RPMI8226 (cell line): Measurements from ENCODE around the gene ADAMTSL2.

Experiments
- DNase-seq: peaks from one replicate; pipeline ENCODE4 v3.0.0-alpha.2; 2015

Gene ADAMTSL2

DNA sequence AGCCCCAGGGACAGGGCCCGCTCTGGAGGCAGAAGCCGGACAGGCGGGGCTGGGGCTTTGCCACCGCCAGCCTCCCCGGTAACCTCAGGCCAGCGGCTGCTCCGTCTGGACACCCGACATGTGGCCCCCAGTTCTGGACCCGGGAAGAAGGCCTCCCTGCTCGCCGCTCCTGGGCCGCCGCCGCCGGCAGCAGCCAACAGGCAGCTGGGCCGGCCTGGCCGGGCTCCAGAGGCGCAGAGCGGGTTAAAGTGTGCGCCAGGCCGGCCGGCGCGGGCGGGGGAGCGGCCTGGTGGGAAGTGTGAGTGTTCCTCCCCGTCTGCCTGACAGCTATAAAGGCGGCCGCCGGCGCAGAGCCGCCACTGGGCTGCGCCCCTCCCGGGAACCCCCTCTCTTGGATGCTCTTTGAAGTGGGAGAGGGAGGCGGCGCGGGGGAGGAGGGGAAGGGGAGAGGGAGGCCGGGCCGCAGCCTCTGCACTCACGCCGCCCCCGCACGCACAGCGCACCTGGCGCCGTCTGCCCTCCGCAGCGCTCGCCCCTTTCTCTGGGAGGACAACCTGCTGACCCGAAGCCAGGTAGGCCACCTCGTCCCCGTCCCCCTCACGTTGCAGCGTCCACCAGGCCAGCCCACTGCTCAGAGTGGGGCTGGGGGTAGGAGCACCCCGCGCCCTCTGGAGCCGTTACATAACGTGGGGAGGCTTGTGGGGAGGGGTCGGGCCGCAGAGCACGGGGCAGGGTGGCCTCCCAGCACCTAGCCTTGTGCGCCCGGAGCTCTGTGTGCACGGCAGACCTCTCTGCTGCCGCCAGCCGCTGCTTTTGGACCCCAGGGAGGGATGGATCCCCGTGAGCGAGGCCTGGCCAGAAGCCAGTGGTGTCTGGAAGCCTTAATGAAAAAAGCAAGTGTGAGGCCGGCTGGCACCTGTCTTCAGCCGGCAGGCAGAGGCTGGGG is at the start of gene ADAMTSL2:
Gene ADAMTSL2, plus strand, starts transcription at position 359 of the 946 bp plus-strand sequence. CDS start 2,009 bp downstream, outside the sequence.
- DNase-seq, result peak; percentile 89

DNA sequence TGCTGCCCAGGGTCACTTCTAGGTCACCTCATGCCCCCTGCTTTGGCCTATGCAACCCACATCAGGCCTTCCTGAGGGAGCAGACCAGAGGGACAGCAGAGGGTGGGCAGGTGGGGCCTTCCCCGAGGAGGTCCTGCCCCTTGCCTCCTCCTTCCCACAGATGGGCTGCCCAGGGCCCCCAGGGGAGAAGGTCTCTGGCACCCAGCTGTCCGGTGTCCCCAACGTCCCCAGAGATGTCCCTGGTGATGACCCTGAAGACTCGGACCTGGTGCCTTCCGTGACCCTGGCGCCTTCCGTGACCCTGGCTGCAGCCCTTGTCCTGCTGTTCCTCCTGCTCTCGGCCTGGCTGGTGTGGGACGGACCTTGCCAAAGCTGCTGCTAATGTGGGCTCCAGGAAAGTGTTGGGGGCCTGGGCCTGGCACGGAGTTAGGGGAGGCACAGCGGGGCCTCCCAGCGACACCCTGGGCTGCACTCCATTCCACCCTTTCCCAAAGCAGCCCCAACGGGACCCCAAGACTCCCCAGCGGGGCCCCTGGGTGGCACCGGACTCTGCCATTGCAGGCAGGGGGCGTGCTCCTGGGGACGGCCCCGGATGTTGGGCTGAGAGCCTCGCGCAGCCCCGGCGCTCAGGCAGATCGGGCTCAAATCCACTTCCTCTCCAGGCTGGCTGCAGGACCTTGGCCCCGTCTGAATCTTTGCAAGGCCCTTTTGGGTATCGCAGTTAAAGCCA is 48.8 kb upstream of the ADAMTSL2 start:
- DNase-seq, result peak; percentile 71

DNA sequence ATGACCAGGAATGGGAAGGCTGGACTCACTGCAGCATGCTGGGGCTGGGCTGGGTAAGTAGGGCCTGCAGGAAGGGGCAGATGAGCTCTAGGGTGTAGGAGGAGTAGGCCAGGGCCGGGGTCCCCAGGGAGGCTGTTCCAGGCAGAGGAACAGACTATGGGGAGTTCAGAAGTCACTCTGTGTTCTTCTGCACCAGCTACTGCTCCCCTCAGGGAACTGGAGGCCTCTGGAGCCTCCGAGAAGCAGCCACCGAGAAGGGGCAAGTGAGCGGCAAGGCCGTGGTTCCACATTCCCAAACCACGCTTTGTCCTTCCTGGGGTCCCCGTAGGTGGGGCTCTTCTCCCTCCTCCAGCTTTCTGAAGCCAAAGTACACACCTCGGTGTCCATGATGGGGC is 47.2 kb upstream of the ADAMTSL2 start:
- DNase-seq, result no peak

DNA sequence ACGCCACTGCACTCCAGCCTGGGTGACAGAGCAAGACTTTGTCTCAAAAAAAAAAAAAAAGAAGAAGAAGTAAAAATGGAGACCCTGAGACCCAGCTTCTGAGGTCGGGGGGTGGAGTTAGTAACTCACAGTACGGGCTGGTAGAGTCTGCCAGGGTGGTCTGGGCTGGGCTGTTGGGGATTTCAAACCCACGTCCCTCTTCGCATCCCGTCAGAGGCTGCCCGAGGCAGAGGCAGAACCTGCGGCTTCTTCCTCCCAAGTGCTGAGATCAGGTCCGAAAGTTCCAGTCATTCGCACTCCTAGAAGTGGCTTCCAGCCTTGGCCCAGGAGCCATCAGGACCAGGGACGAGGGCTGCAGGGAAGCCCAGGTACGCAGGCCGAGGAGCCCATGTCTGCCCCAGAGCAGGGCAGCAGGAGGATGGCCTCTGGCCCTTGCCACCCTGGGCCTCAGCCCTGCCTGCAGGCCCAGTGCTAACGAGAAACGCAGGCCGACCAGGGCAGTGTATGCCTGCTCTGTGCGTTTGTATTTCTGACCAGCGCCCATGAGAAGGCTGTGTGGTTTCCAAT is 45.7 kb upstream of the ADAMTSL2 start:
- DNase-seq, result no peak

- no peak for DNase-seq
Observed at GRCh38 chr9:133489253-133490190, 45.0 kb upstream of the ADAMTSL2 start.

GRCh38 chr9:133490201-133490681 is 44.3 kb upstream of the ADAMTSL2 start:
- no peak for DNase-seq

DNA sequence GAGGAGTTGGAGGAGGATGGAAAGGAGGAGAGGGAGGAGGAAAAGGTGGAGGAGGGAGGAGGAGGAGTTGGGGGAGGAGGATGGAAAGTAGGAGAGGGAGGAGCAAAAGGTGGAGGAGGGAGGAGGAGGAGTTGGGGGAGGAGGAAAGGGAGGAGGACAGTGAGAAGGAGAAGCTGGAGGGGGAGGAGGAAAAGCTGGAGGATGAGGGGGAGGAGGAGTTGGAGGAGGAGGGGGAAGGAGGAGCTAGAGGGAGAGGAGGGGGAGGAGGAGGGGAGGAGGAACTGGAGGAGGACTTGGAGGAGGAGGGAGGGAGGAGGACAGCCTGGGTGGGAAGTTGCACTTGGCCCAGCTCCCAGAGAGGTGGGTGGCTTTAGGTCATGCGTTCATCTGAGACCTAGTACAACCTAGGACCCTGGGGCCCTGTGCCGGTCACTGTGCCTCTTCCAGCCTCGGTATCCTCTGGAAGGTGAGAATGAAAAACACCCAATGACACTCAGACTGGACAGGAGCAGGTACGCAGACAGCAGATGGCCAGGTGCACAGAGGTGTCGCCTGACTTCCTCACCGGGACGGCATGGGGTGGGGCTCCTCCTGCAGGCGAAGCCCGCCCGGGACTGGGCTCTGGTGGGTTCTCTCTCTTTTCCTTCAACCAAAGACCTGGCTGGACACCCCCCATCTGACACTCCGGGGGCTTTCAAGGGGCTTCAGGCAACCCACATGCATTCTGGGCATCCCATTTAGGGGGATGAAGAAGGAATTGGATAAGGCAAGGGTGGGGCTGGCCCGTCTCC is 43.4 kb upstream of the ADAMTSL2 start:
- DNase-seq, result peak; percentile 65

- DNase-seq, result no peak
Observed at GRCh38 chr9:133491656-133491925, 42.9 kb upstream of the ADAMTSL2 start.

DNA sequence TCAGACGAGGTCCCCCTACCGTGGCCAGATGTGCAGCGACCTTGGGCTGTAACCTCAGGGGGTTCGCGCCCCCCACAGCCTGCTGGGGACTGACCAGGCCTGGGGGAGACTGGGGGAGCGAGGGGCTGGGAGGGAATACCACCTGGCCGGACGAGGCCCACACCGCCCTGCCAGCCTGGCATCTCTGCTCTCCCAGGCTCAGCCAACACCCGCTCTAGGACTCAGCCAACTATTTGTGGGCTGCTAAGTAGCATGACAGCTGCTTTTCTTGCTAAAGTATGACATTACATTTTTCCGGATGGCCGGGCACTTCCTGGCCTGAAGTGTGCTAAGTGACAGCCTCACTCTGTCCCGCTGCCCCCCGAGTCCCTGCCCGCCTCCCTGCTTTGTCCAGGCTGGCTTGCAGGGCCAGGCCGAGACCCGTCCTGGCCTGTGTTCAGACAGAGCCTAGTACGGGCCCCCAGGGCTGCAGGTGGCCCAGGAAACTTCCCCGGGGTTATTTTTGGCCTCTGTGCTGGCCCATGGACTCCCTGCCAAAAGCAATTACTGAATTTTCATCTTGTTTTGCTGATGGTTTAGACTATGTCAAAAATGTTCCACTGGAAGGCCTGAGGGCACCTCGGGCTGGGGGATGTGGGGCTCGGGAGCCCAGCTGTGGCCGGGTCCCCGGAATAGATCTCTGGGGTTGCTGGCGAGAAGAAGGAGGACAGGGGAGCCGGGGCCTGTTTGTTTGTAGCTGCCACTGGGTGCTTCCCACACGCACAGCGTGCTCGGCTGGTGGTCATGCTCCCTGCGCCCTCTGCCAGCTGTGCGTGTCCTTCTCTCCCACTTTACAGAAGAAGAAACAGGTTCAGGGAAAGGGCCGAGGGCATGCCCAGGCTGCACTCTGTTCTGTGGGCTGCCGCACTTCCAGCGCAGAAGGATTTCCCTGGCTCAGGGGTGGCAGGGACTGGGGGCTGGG is 42.2 kb upstream of the ADAMTSL2 start:
- peak; percentile 82 for DNase-seq

DNA sequence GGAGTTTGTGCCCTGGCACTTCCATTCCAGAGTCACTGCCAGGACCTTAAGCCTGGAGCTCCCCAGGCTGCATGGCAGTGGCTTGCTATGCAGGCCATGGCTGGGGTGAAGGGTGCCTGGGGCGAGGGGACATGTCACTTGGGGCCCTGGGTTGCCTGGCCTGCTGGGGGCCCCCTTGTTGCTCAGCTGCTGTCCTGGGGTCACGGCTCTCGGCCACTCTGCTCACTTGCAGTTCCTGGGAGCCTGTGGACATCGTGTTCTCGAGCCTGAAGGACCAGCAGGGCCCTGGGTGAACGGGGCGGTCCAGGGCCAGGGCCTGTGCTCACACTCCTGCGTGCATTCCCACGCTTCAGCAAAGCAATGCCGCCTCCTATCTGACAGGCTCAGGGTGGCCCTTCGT is 41.1 kb upstream of the ADAMTSL2 start:
- no peak for DNase-seq

DNA sequence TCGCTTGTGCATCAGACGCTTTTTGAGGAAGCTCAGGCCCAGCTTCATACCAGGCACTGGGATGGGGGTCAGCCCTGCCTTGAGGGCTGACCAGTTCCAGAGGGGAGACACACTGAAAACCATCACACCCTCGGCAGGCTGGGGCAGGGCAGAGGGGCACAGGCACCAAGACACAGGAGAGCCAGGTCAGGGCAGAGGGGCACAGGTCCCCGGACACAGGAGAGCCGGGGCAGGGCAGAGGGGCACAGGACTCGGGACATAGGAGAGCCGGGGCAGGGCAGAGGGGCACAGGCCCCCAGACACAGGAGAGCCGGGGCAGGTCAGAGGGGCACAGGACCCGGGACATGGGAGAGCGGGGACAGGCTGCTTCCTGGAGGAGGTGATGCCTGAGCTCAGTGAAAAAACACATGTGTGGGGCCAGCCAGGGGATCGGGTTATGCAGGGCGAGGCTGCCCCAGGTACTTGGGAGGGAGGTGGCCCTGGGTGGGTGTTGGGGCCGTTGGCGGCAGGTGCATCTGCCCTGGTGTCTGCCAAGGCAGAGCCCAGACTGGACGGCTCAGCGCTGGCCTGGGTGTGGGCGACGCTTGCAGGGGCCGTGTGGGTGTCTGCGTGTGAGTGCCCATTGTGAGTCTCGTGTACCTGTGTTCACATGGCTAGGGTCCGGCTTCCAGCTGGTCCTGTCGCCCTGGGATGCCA is 40.5 kb upstream of the ADAMTSL2 start:
- no peak for DNase-seq

- no peak for DNase-seq
Observed at GRCh38 chr9:133494636-133495326, 39.7 kb upstream of the ADAMTSL2 start.

DNA sequence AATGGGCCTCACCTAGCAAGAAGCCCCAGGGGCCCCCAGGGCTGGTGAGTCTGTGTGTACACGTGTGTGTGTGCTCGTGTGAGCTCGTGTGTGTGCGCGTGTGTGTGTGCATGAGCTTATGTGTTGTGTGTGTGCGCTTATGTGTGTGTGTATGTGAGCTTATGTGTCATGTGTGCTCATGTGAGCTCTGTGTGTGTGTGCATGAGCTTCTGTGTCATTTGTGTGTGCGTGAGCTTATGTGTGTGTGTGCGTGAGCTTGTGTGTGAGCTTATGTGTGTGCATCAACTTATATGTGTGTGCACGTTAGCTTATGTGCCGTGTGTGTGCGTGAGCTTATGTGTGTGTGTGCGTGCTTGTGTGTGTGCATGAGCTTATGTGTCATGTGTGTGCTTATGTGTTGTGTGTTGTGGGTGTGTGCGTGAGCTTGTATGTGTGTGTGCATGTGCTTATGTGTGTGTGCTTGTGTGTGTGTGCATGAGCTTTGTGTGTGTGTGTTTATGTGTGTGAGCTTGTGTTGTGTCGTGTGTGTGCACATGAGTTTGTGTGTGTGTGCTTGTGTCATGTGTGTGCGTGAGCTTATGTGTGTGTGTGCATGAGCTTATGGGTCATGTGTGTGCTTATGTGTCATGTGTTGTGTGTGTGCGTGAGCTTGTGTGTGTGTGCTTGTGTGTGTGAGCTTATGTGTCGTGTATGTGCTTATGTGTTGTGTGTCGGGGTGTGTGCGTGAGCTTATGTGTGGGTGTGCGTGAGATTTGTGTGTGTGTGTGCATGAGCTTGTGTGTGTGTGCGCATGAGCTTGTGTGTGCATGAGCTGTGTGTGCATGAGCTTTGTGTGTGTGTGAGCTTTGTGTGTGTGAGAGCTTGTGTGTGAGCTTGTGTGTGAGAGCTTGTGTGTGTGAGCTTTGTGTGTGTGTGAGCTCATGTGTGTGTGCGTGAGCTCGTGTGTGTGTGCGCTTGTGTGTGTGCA is 38.9 kb upstream of the ADAMTSL2 start:
- no peak for DNase-seq

DNA sequence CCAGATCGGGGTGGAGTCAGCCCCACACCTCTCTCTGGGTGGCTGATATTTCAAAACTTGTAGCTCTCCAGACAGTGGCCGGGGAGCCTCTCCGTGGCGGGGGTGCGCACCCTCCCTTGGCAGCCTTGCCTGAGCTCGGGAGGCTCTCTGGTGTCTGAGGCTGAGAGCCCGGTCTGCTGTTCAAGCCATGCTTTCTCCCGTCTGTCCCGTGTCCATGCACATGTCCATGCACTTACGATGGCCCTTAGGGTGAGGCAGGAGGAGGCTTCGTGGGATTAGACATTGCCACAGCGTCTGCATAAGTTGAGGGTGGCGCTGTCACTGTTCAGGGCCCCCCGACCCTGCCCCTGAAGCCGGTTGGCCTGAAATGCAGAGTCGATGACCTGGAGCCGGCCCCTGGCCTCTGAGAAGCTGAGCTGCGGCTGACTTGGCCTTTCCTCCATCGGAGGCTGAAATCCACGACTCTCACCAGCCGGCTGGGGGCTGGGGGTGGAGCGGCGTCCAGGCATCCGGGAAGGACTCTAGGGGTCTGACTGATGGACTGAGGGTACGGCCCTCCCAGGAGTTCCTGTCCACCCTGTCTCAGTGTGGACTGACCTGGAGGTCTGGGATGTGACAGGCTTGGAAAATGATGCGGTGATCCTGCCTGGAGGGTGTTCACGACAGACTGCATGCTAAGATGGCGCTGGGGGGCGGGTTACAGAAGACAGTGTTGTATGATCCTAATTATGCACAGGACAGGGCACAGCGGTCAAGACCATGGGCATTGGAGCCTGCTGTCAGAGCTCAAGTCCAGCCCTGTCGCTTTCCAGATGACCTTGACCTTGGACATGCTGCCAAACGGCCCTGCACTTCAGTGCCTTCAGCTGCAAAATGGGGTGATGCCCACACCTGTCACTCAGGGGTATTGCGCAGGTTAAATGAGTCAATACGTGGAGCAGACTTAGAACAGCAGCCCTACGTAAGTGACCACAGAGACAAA is 37.4 kb upstream of the ADAMTSL2 start:
- DNase-seq, result no peak

DNA sequence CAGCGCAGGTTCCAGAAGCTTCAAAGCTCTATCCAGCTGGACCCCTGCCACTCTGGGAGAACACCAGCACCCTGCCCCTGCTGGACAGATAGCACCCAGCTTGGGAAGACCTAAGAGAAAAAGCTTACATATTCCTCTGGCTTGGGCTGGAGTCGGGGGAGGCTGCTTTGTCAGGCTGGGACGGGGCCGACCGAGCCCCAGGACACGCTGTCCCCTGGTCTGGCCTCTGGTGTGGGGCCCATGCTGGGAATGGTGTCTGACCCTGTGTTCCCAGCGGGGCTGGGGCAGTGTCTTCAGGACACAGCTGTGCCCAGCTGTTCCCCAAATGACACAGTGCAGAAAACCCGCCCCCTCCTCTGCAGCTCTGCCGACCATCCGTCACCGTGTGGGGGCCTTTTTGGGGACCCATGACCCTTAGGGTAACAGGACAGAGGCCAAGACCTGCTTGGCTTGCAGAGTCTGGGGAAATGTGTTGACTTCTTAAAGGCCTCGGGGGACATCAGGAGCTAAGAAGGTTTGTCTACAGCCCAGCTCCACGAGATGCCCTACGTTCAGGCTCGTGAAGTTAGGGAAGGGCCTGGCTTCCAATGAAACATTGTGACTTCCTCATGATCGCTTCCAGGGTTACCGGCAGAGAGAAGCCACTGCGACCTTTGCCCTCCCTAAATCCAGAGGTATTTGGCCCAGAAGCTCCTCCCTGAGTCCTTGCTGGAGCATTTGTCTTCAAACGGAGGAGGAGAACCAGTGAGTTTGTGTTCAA is 35.2 kb upstream of the ADAMTSL2 start:
- no peak for DNase-seq

DNA sequence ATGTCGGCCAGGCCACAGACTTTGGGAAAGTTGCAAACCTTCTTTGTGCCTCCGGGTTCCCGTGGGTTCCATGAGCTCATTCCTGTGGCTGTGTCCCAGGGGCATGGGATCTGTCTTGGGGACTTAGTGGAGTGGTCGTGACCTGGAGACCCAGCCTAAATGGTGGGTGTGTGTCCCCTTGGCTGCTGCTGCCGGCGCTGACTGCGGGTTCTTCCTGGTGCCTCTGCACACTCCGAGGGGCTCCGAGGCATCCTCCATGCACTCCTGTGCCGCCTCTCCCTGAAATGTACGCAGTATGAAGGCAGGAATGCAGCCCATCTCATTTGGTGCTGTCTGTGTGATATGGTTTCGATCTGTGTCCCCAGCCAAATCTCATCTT is 34.6 kb upstream of the ADAMTSL2 start:
- no peak for DNase-seq
